Neural progenitor cell (in vitro differentiated cells): Measurements from ENCODE around the gene CD96. TPM values are rescaled to one million over a fixed set of nuclear protein-coding genes. Genes with fewer than 3 reads are reported as not detected.
"Not testable (repeated sequence)": the region's sequence is repeated elsewhere in the genome, so short reads cannot be mapped to it uniquely, and the experiment has no call there.

Experiments used
- DNase-seq: peaks from one replicate; pipeline ENCODE4 v3.0.0-alpha.2; 2016; ENCODE audit warnings: low spot score
- H2AFZ ChIP-seq: fragments of 200-600 bp; sonication (generic); replicated peaks from 2 replicates; pipeline ENCODE4 v1.6.1; 2016; ENCODE audit warnings: antibody characterized with exemption
- H3F3A ChIP-seq: fragments of 200-600 bp; sonication (generic); 2 replicates; pipeline ENCODE4 v1.6.1; 2016; ENCODE audit warnings: antibody characterized with exemption, low read depth
- H3K27ac ChIP-seq: fragments of 200-600 bp; sonication (generic); 2 replicates; pipeline ENCODE4 v1.5.1; 2016; ENCODE audit warnings: mild to moderate bottlenecking
- H3K27me3 ChIP-seq: fragments of 200-600 bp; sonication (generic); 2 replicates; pipeline ENCODE4 v1.6.1; 2016; ENCODE audit warnings: mild to moderate bottlenecking, moderate library complexity
- H3K36me3 ChIP-seq: fragments of 200-600 bp; sonication (generic); 2 replicates; pipeline ENCODE4 v1.5.1; 2016
- H3K4me1 ChIP-seq: fragments of 200-600 bp; sonication (generic); 2 replicates; pipeline ENCODE4 v1.6.1; 2016; ENCODE audit warnings: mixed run types
- H3K4me2 ChIP-seq: fragments of 200-600 bp; sonication (generic); 2 replicates; pipeline ENCODE4 v1.6.1; 2016
- H3K4me3 ChIP-seq: fragments of 200-600 bp; sonication (generic); 2 replicates; pipeline ENCODE4 v1.5.1; 2016
- H3K79me2 ChIP-seq: fragments of 200-600 bp; sonication (generic); 2 replicates; pipeline ENCODE4 v1.6.1; 2016; ENCODE audit warnings: low read depth
- H3K9ac ChIP-seq: fragments of 200-600 bp; sonication (generic); 2 replicates; pipeline ENCODE4 v1.6.1; 2016
- H3K9me3 ChIP-seq: fragments of 200-600 bp; sonication (generic); 2 replicates; pipeline ENCODE4 v1.5.1; 2016; ENCODE audit warnings: low read depth
- H4K20me1 ChIP-seq: fragments of 200-600 bp; sonication (generic); 2 replicates; pipeline ENCODE4 v1.6.1; 2016; ENCODE audit warnings: low read depth
- H3K27ac Mint-ChIP-seq: 3 replicates; pipeline ENCODE4 v1.8.0; 2021; ENCODE audit warnings: mixed read lengths
- H3K27me3 Mint-ChIP-seq: 2 replicates; pipeline ENCODE4 v1.8.0; 2022; ENCODE audit warnings: low read depth, mild to moderate bottlenecking, inconsistent platforms, moderate library complexity, mixed read lengths; ENCODE audit not compliant: insufficient read depth
- H3K36me3 Mint-ChIP-seq: 3 replicates; pipeline ENCODE4 v1.8.0; 2021; ENCODE audit warnings: mixed read lengths
- H3K4me1 Mint-ChIP-seq: 3 replicates; pipeline ENCODE4 v1.8.0; 2021; ENCODE audit warnings: mixed read lengths
- H3K4me3 Mint-ChIP-seq: 3 replicates; pipeline ENCODE4 v1.8.0; 2021; ENCODE audit warnings: mild to moderate bottlenecking, moderate library complexity, mixed read lengths
- H3K9me3 Mint-ChIP-seq: 3 replicates; pipeline ENCODE4 v1.8.0; 2020; ENCODE audit warnings: mixed read lengths
- CTCF ChIP-seq: fragments of 200-600 bp; sonication (generic); IDR thresholded peaks from 2 replicates; pipeline ENCODE4 v1.5.1; 2017; ENCODE audit warnings: antibody characterized with exemption, mild to moderate bottlenecking
- EZH2 ChIP-seq: fragments of 200-600 bp; sonication (generic); IDR thresholded peaks from 2 replicates; pipeline ENCODE4 v1.6.1; 2017; ENCODE audit warnings: antibody characterized with exemption, mild to moderate bottlenecking, moderate library complexity
- EZH2phosphoT487 ChIP-seq: fragments of 200-600 bp; sonication (generic); IDR thresholded peaks from 2 replicates; pipeline ENCODE4 v1.6.1; 2017; ENCODE audit warnings: antibody characterized with exemption
- total RNA-seq: library from RNA; depleted of rRNA; stranded (reverse); fragments of >200 nt; gene quantifications from 2 replicates; pipeline ENCODE4 v1.2.3, GENCODE V29; 2015; ENCODE audit warnings: low replicate concordance

The CD96 gene
- total RNA-seq, 1 donor from 2014 or later, result not detected

DNA sequence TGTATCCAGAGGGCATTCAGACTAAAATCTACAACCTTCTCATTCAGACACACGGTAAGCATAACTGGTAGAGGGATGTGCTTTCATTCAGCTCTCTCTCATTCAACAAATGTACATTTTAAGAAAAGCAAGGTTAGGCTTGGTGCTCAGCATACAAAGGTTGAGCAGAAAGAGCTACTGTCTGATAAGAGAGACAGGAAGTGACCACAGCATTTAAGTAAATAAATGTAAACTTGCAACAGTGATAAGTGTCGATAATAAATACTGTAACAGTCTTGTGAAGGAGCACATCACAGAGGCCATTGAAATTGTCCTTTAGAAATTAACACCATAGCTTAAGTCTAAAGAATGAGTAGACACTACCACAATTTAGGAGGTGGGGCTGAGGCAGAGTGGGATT, 3.4 kb downstream of the CD96 start:
- H3K36me3 Mint-ChIP-seq, result no peaks in the 10 kb centered on the region
- H3K4me3 ChIP-seq, result no peak overlapping the region
- no peak for DNase-seq
- TF ChIP-seq EZH2, result no peak
- TF ChIP-seq EZH2phosphoT487, result no peak
- no peak for TF ChIP-seq CTCF
- no peak overlapping the region for H3K9ac ChIP-seq
- no peaks in the 10 kb centered on the region for H3K9me3 ChIP-seq
- no peaks in the 10 kb centered on the region for H3K79me2 ChIP-seq
- no peaks in the 10 kb centered on the region for H3K9me3 Mint-ChIP-seq
- no peak overlapping the region for H3K4me3 Mint-ChIP-seq
- peaks cover 5% of the 10 kb centered on the region for H3K27me3 Mint-ChIP-seq
- no peak overlapping the region for H3K4me2 ChIP-seq
- no peaks in the 10 kb centered on the region for H3K36me3 ChIP-seq
- no peaks in the 10 kb centered on the region for H3K4me1 Mint-ChIP-seq
- no peaks in the 10 kb centered on the region for H3K27me3 ChIP-seq
- no peaks in the 10 kb centered on the region for H3F3A ChIP-seq
- H3K27ac Mint-ChIP-seq, result no peak overlapping the region
- no peak overlapping the region for H2AFZ ChIP-seq
- peaks cover 6% of the 10 kb centered on the region for H3K4me1 ChIP-seq
- no peak overlapping the region for H3K27ac ChIP-seq
- no peaks in the 10 kb centered on the region for H4K20me1 ChIP-seq

- no peaks in the 10 kb centered on the region for H4K20me1 ChIP-seq
- TF ChIP-seq EZH2phosphoT487 (no peak), EZH2 (no peak), CTCF (no peak)
- no peaks in the 10 kb centered on the region for H3K79me2 ChIP-seq
- Mint-ChIP-seq H3K4me3 (no peak overlapping the region), H3K27ac (no peak overlapping the region), H3K4me1 (no peaks in the 10 kb centered on the region), H3K9me3 (no peaks in the 10 kb centered on the region), H3K27me3 (no peaks in the 10 kb centered on the region), H3K36me3 (no peaks in the 10 kb centered on the region)
- no peak overlapping the region for H3K4me3 ChIP-seq
- H3K27ac ChIP-seq, result no peak overlapping the region
- no peaks in the 10 kb centered on the region for H3K27me3 ChIP-seq
- H3F3A ChIP-seq, result no peaks in the 10 kb centered on the region
- H3K4me2 ChIP-seq, result no peak overlapping the region
- no peak overlapping the region for H3K9ac ChIP-seq
- H3K36me3 ChIP-seq, result no peaks in the 10 kb centered on the region
- DNase-seq, result no peak
- peaks cover 6% of the 10 kb centered on the region for H3K4me1 ChIP-seq
- no peaks in the 10 kb centered on the region for H3K9me3 ChIP-seq
- H2AFZ ChIP-seq, result no peak overlapping the region
These were observed 5.6 kb downstream of the CD96 start for GRCh38 chr3:111547631-111548030.

GRCh38 chr3:111548092-111548491, 6.1 kb downstream of the CD96 start:
- no peaks in the 10 kb centered on the region for H3K27me3 ChIP-seq
- H3K9ac ChIP-seq, result no peak overlapping the region
- peaks cover 6% of the 10 kb centered on the region for H3K4me1 ChIP-seq
- H3K9me3 ChIP-seq, result no peaks in the 10 kb centered on the region
- H3K79me2 ChIP-seq, result no peaks in the 10 kb centered on the region
- H3K4me2 ChIP-seq, result no peak overlapping the region
- Mint-ChIP-seq H3K9me3 (no peaks in the 10 kb centered on the region), H3K27ac (no peak overlapping the region), H3K36me3 (no peaks in the 10 kb centered on the region), H3K4me1 (no peaks in the 10 kb centered on the region), H3K27me3 (no peaks in the 10 kb centered on the region), H3K4me3 (no peak overlapping the region)
- H4K20me1 ChIP-seq, result no peaks in the 10 kb centered on the region
- TF ChIP-seq CTCF (no peak), EZH2 (no peak), EZH2phosphoT487 (no peak)
- no peak overlapping the region for H3K4me3 ChIP-seq
- no peaks in the 10 kb centered on the region for H3K36me3 ChIP-seq
- H3K27ac ChIP-seq, result no peak overlapping the region
- H3F3A ChIP-seq, result no peaks in the 10 kb centered on the region
- H2AFZ ChIP-seq, result no peak overlapping the region
- DNase-seq, result no peak

GRCh38 chr3:111548756-111549155, 6.8 kb downstream of the CD96 start:
- no peaks in the 10 kb centered on the region for H3K36me3 Mint-ChIP-seq
- H3K27ac Mint-ChIP-seq, result peak overlapping the region; percentile 12
- no peaks in the 10 kb centered on the region for H3K4me1 Mint-ChIP-seq
- Histone ChIP-seq H3K27me3 (no peaks in the 10 kb centered on the region), H3K36me3 (no peaks in the 10 kb centered on the region), H3F3A (no peaks in the 10 kb centered on the region), H3K4me1 (peaks cover 6% of the 10 kb centered on the region), H3K9me3 (no peaks in the 10 kb centered on the region), H3K27ac (no peak overlapping the region), H3K4me3 (no peak overlapping the region), H2AFZ (peak overlapping the region; percentile 9), H3K79me2 (no peaks in the 10 kb centered on the region), H3K4me2 (no peak overlapping the region), H3K9ac (no peak overlapping the region), H4K20me1 (no peaks in the 10 kb centered on the region)
- H3K4me3 Mint-ChIP-seq, result no peak overlapping the region
- no peaks in the 10 kb centered on the region for H3K9me3 Mint-ChIP-seq
- TF ChIP-seq EZH2 (no peak), EZH2phosphoT487 (no peak), CTCF (no peak)
- no peak for DNase-seq
- H3K27me3 Mint-ChIP-seq, result no peaks in the 10 kb centered on the region

DNA sequence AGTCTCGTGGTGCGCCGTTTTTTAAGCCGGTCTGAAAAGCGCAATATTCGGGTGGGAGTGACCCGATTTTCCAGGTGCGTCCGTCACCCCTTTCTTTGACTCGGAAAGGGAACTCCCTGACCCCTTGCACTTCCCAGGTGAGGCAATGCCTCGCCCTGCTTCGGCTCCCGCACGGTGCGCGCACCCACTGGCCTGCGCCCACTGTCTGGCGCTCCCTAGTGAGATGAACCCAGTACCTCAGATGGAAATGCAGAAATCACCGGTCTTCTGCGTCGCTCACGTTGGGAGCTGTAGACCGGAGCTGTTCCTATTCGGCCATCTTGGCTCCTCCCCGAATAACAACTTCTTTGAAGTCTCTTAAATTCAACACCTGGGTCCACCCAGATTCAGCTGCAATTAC, 19.9 kb downstream of the CD96 start:
- not testable (repeated sequence) for H3K27me3 Mint-ChIP-seq, H3F3A ChIP-seq, H3K36me3 ChIP-seq, H3K4me2 ChIP-seq, H2AFZ ChIP-seq, H3K4me3 Mint-ChIP-seq, H3K27me3 ChIP-seq, H3K9ac ChIP-seq, H3K27ac Mint-ChIP-seq, H3K9me3 Mint-ChIP-seq, H3K4me3 ChIP-seq, H3K9me3 ChIP-seq, H3K79me2 ChIP-seq, H4K20me1 ChIP-seq, H3K36me3 Mint-ChIP-seq, H3K27ac ChIP-seq, H3K4me1 Mint-ChIP-seq, DNase-seq
- peaks cover 12% of the 10 kb centered on the region for H3K4me1 ChIP-seq
